Measurements from ENCODE around the gene COL7A1.
A peak's percentile ranks its signal among the peaks of the same experiment; 100 is the strongest.

Gene COL7A1

DNA sequence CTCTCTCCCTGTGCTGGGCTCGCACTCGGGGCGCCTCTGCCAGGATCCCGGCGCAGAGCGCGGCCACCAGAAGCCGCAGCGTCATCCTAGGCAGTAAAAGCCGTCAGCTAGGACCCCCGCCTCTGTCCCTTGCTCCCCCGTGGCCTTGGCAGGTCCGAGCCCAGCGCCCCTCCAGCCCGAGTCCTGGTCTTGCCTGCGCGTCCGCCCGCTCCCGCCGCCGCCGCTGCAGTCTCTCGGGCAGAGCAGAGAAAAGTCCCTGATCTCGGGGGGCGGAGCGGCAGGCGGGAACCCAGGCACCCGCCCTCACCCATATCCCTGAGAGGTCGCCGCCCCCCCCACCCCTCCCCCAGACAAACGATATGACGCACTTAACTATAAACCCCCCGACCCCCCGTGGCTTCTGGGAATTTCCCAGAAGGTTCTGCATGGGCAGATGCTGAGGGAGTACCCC, at the start of gene COL7A1:
Gene COL7A1, minus strand, starts transcription at position 255 of the 451 bp plus-strand sequence. Its CDS starts 170 bp downstream, at position 85.
- no peak for DNase-seq

DNA sequence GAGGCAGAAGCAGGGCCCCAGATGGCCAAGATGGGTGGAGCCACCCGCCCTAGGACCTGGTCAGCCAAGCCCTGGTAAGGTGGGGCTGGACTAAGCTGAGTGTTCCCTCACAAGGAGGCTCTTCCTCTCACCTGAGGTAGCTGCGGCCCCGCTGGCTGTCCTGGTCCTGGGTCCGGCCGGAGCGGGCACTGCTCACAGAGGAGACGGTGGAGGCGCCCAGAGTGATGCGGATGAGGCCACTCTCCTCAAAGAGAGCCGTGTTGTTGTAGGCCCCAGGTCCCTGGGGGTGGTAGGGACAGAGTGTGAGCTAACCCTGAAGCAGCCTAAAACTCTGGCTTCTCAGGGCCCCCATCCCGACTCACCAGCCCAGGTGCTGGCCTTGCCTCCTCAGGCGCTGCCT, 47.5 kb upstream of the COL7A1 start:
- no peak for DNase-seq

DNA sequence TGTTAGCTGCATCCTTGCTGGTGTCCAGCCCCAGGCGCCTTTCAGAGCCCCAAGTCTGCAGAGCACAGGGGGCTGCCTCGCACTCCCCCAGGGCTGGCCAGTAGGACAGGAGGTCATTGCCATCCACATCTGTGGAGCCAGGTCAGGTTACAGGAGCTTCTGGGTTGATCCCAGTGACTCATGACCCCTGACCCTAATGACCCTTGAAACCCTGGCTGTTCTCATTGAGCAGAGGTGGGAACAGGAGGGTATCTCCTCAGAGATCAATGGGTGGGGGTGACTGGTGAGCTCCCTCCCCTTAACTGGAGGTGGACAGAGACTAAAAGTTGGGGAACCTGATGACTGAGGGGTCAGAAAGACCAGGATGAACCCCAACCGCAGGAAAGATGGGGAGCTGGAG, 46.3 kb upstream of the COL7A1 start:
- no peak for DNase-seq

DNA sequence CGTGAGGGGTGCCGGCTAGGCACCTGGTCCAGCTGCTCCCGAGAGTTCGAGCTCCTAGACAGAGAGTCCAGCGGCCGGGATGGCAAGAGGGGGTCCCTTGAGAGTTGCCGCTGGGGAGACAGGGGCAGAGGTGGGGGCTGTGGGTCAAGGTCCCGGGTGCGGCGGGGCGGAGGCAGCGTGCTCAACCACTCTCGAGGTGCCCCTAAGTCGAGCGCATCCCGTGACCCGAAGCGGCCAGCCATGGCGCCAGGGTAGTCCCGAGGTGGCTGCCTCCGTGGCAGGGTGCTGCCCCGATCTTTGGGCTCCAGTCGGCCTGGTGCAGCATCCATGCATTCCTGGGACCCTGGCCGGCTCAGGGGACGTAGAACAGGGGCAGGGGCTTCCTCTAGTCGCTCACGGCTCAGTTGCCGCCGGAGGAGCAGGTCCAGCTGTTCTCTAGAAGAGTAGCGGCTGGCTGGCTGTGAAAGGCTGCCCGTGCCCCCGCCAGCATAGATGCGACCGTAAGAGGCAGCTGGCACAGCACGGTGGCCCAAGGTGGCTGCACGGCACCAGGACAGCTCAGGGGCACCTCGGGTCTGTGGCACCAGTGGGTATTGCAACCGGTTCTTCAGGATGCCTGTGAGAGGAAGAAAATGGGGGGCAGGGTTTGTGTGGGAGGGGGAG, 44.9 kb upstream of the COL7A1 start:
- DNase-seq: no peak

DNA sequence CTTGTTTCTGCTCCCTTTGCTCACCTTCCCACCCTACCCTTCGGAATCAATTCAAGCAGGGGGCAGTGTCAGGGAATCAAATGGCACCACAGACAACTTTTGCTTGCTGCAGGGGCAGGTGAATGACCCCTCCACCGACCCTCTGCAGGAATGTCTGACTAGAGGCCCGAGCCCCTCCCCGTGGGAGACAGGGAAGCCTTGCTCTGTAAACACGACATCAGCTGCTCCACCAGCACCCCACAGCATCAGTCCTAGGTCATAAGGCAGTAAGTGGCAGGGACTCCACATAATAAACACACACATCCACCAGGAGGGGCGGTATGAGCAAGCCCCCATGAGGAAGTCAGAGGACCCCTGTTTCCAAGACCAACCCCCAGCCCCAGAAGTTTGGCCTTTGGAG, 42.2 kb upstream of the COL7A1 start:
- DNase-seq: no peak

DNA sequence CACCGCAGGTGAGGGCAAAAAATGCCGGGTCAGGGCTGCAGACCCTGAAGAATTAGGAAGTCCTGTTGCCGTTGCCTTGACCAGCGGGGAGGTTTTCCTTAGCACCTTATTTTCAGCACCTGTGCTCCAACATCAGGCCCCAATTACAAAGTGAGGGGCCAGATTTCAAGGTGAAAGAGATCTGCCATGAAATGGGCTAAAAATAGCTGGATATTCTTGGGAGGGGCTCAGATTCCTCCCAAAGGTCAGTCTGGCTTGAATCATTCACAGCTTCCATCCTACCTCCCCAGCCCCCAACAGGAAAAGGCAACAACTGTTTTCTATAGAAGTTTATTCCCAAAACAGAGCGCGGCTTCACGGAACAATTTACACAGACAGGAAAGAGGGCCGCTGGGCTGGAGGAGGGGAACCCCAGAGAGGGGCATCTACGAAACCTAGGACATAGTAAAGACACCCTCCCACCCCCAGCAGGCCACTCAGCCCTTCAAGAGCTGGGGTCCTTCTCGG, 41.1 kb upstream of the COL7A1 start:
- no peak for DNase-seq

DNA sequence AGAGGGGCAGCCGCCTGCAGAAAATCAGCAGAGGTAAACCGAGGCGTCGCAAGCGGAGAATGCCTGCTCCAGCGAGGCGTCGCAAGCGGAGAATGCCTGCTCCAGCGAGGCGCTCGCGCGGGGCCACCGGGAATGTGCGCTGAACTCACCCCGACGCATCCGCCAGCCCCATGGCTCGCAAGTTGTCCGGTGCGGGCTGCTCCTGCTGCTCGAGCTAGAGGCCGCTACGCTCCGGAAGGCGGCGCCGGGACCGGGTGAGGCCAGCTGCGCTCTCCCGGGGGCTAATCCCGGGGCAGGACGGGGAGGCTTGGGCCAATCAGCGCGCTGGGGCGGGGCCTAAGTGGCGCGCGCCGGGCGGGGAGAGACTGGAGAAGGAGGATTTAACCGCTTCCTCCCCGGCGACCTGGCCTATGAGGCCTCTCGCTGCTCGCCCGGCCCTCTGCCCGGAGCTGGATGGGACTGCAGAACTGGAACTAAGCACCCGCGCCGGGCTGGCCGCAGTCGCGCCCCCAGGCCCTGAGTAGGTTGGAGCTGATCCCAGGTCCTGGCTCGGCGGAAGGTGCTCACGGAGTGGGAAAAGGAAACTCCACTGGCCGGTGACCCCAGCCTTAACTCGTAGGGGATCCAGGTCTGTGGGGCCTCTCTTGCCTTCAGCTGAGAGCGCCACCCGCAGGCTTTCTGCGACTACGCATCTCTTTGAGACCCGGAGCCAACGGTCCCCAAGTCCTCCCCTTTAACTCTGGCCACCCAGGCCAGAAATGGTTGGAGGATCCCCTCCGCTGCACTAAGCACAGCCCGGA, 40.3 kb upstream of the COL7A1 start, which contains the start of gene SLC26A6:
Gene SLC26A6, minus strand, starts transcription at position 240 of the 800 bp plus-strand sequence. Its CDS starts 68 bp downstream, at position 172.
- DNase-seq: peak; percentile 68 to 82

DNA sequence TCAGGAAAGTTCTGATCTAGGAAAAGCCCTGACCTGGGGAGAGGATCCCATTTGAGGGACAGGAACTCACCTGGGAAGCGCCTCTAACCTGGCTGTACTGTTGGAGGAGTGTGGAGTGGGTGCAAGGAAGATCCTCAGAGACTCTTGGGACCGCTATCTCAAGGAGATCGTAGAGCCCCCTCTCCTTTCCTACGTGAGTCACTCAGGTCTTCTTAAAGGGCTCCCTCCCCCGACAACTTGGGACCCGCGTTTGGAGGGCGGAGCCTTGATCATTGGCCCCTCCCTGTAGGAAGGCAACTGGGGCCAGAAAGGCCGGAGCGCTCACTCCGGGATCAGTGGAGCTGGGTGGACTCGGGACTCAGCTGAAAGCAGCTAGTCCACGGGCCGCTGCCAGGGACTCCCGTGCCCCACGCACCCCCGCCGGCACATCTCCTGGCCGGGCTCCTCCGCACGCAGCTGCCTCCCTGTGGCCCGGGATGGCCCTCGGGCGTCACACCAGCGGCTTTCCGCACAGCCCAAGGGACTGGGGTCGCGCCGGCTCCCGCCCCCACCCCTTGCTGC, 39.6 kb upstream of the COL7A1 start:
- DNase-seq: no peak

DNA sequence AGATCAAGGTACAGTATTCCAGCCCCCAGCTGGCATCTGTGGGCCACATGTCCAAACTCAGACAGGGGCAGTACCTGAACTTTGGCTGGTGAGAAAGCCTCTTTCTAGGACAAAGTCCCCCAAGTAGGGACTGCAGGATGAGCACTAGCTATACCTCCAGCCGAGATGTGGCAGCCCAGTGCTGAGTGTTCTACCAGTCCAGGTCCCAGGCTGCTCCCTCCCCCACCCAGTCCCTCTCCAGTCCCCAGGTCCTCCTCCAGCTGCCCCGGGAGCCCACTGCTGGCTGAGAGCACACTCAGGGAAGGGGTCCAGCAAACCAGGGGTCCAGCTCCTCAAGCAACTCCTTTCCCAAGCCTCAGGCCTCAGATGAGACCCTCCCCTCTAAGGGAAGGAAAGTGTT, 38.6 kb upstream of the COL7A1 start:
- DNase-seq: no peak

DNA sequence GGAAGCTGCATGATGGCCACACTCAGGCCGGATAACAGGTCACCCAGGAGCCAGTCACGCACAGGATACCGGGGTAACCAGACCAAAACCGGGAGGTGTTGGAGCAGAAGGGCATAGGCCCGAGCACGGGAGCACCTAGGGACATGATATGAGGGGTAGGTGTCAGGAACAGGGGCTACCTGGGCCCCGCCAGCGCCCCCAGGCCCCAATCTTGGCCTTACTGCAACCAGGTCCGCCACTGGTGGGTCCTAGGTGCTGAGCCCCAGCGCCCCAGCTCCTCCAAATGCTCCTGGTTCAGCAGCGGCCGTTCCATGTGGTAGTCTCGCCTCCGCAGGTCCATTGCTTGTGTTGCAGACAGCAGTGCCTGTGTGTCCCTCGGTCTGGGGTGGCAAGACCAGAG, 38.1 kb upstream of the COL7A1 start:
- DNase-seq: no peak

DNA sequence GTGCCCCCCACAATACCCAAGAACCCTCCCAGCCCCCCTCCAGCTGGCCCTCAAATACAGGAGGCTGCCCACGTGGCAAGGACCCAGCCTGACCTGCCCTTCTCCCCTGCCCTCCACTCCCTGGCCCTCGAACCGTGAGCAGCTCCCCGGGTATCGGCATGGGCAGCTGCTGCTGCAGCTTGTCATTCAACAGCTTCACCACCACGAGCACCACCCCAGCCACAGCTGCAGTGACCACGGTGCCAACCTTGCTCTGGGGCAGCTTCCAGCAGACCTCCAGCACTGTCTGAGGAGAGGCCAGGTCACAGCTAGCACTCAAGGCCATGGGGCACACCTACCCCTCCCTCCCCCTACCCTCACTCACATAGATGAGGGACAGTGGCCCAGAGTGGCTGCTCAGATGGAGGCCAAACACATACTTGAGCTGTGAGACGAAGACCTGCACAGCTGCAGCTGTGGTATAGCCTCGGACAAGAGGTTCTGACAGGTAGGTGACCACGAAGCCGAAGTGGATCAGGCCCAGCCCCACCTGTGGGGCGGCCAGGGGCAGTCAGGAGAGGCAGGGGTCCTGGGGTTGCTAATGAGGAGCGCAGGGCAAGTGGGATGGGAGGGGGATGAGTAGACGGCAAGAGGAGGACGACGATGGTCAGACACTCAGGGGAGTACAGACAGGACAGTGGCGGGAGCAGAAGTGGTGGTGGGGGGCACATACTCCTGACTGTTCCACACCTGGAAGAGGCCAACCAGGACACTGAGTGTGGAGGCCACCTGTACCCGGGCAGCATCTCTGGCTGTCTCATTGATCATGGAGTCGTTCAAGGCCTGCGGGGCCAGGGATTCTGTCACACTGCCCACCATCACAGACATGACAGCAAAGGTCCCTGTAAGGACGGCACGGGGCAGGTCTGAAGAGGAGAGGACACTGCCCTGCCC, 36.7 kb upstream of the COL7A1 start:
- DNase-seq: no peak

DNA sequence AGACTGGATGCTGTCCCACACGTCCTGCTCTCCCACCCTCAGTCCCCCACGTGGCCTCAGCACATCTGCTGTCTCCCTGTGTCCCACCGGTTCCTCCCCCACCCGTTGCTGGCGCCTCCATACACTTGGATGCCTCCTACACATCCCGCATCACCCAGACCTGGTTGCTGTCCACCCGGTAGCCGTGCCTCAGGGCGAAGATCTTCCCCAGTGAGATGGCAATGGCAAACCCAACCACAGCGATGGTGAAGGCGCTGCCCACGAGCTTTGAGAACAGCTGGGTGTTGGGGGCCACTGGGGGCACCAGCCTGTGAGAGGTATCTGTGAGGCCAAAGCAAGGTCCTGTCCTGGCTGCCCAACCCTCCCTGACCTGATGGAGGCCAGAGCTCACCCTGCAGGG, 35.7 kb upstream of the COL7A1 start:
- DNase-seq: no peak

DNA sequence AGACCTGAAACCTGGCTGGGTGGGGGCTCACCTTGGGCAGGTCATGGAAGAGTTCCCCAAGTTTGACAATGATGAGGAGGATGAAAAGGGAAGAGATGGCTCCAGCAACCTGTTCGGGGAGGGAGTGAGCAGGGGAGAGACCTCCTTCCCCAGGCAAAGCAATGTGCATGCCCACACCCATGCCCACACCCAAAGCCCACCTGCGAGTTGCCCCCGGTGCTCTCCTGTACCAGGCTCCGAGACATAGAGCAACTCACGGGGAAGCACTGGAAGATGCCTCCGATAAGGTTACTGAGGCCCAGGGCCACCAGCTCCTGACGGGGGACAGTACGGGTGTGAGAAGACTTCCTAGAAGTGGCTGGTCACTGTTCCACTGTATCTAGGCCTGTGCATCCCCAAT, 35.3 kb upstream of the COL7A1 start:
- no peak for DNase-seq

DNA sequence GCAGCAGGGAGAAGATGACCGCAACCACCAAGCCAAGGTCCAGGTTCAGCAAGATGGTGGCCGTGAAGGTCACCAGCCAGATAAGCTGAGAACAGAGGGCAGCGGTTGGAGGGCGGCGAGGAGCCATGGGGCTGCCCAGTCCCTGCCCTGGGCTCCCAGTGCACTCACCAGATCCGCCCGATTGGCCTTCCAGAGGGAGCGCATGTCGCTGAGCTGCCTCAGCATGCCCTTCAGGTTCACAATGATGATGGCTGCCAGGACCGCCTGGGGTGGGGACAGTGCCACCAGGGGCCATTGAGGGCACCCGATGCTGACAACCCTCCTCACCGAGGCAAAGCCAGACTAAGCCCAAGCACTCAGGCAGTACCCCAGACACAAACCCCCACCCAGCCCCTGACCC, 34.8 kb upstream of the COL7A1 start:
- no peak for DNase-seq

DNA sequence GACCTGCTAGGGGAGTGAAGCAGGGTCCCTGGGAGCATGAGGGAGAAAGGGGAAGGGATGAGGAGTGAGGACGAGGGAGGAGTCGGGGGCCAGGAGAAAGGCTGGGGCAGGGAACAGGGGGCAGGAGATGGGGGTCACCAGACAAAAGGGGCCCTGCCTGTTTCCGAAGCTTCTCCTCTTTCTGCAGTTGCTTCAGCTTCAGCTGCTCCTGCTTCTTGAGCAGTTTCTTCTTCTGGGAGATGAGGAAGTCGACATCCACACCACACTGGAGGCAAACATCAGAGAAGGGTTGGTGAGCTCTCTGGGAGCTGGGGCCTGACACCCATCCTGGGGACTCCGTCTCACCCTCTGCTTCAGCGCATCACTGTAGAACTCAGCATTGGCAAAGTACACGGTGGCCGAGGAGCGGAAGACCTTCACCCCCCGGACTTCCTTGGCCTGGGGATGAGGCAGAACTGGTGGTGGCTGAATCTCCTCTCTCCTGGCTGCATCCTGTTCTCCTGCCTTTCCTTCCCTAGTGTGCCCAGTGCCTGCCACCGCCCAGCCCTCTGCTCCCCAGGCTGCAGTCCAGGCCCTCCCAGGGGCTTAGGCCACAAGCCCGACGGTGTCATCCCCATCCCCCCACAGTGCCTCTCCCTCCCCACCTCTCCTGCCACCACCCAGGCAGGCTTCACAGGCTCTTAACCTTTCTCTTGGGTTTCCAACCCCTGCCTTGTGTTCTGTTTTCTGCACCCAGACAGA, 33.3 kb upstream of the COL7A1 start:
- no peak for DNase-seq

DNA sequence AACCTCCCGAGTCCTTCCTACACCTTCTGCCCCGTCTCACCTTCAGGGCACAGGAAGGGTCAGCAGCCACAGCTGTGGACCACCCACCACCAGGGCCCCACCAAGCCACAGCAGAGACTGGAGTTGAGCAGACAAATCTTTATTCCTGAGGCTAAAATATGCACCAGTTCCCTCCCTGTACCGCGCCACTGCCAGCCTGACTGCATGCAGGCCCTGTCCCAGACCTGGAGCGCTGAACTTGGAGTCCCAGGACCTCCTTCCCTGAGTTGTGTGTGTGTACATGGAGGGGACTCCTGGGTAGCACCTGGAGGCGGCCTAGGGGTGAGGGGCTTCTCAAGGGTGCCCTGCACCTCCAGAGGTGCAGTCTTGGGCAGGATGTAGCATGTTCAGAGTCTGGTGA, 30.5 kb upstream of the COL7A1 start:
- no peak for DNase-seq

DNA sequence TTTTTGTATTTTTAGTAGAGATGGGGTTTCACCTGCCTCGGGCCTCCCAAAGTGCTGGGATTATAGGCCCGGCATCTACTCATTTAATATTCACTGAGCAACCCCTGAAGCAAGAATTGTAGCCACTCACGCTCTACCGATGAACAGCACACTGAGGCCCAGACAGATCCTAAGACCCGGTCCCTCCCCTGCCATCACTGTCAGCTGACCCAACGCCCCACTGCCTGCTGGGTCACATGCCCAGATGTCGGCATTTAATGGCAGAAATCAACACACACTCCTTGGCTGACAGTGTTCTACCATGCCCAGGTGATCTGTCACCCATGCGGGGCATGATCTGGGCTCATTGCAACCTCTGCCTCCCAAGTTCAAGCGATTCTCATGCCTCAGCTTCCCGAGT, 29.6 kb upstream of the COL7A1 start:
- DNase-seq: no peak

DNA sequence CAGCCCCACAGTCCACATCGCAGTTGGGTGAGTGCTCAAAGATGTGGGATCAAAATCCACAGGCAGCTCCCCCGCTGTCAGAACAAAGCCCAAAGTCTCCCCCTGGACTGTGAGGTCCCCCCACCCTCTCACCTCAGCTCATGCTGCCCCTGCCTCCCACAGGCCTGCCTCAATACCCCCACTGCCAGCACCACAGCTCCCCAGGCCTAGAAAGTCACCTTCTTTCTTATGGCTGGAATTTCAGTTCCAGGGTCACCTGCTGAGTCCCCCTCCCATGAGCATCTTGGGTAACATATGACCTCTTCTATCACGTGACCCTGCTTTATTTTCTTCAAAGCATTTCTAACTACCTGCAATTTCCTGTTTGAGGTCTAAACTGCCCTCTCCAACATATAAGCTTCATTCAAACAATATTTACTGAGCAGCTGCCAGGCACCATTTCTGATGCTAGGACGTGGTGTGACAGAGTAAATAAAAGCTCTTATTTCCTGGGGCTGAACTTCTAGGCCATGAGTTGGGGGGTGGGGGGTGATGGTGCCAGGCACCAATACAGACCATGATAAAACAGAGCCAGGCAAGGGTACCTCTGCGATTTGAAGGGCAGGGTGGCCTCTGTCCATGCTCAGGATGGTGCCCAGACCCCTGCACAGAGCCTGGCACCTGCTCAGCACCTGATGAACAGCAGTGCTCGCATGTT, 28.9 kb upstream of the COL7A1 start:
- DNase-seq: no peak

DNA sequence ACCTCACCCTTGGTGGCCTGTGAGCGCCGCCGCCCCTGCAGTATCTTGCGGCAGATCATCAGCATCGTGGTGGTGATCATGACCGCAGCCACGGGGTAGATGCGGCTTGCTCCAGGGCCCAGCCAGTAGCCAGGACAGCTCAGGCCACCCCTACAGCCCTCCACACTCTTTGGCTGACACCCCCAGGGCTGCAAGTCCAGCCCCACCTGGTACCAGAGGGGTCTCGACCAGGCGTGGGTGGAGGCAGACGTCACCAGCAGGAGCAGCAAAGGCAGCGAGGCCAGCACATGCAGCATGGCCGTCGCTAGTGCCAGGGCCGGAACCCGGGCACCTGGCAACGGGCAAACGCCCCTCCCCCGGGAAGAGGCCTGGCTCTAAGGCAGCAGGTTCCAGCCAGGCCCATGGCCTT, 26.3 kb upstream of the COL7A1 start, which contains the start of gene TMEM89:
Gene TMEM89, minus strand, starts transcription at position 309 of the 409 bp plus-strand sequence. Its CDS starts 13 bp downstream, at position 296.
- DNase-seq: no peak

DNA sequence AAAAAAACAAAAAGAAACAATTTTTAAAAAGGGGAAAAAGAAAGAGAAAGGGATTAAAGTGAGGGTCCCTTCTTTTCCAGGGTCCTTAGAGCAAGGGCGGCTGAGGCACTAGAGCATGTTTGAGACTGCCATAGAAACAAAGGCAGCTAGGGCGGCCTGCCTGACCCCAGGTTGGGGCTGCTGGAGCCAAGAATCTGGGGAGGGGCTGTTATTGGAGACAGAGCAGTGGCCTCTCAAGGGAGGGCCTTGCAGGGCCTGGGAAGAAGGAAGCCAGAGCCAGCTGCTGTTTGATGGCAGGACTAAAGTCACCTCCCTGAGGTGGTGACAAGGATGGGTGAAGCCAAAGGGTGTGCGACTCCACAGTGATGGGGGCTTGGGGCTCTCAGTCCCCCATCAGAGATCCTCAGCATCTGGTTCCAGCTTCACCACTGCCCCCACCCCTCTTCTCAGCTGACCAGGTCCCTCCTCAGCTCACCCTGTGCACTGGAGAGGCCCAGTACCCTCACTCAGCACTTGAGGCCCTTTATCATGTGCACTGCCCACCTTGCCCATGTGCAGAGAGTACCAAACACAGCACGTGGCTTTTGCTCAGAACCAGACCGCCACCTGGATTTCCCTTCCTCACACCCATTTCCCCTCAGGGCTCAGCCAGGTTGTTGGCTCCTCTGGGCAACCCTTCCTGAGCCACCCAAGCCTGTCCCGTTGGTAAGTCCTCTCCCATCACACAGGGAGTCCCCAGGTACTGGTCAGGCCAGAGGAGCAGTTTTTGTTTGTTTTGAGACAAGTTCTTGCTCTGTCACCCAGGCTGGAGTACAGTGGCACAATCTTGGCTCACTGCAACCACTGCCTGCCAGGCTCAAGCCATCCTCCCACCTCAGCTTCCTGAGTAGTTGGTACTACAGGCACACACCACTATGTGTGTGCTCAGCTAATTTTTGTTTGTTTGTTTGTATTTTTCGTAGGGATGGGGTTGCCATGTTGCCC, 24.7 kb upstream of the COL7A1 start:
- DNase-seq: no peak

Measured in NCI-H187 (cell line).